ENCODE data around the gene OR4A15.

OR4A15 gene

DNA sequence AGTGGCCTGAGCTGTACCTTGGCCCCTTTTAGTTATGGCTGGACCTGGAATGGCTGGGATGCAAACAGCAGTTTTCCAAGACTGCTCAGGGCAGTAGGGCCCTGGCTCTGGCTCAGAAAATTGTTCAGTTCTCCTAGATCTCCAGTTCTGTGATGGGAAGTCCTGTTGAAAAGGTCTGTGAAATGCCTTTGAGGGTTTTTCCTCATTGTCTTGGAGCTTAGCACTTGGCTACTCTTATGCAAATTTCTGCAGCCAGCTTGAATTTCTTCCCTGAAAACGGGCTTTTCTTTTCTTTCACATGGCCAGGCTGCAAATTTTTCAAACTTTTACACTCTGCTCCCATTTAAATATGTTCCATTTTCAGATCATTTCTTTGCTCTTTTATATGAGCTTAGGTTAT, 33.2 kb downstream of the OR4A15 start:
- no peak overlapping the region for H2AFZ ChIP-seq (ENCODE audit: low read depth, low read length, severe bottlenecking)
- no peaks in the 10 kb centered on the region; the same call in 1 of the 2 replicates for H3K9me2 ChIP-seq (replicated peaks; ENCODE audit: insufficient read depth, low read length)
- no peak overlapping the region for H3K4me2 ChIP-seq (ENCODE audit: low read depth, low read length, poor library complexity, severe bottlenecking)
- no peaks in the 10 kb centered on the region for H3K27me3 ChIP-seq (ENCODE audit: low read length)
- no peak overlapping the region for H3K27ac ChIP-seq (ENCODE audit: low read depth, low read length)
- no peaks in the 10 kb centered on the region for H3K9me3 ChIP-seq (ENCODE audit: insufficient read depth, low read length)
- no peak overlapping the region for H3K4me3 ChIP-seq (ENCODE audit: insufficient read depth, low read length, poor library complexity, severe bottlenecking)
- H3K79me2 ChIP-seq (ENCODE audit: insufficient read depth, low read length), result no peaks in the 10 kb centered on the region
- H3F3A ChIP-seq (ENCODE audit: insufficient read depth), result no peaks in the 10 kb centered on the region
- H3K9ac ChIP-seq (ENCODE audit: low read length), result no peak overlapping the region
- no peaks in the 10 kb centered on the region for H3K36me3 ChIP-seq (ENCODE audit: low read length)
- H4K20me1 ChIP-seq (ENCODE audit: low read depth, low read length), result no peaks in the 10 kb centered on the region
- TF ChIP-seq EZH2phosphoT487 (conservative IDR thresholded peaks at IDR 0.05; ENCODE audit: low read length), result no peak
- TF ChIP-seq, protein P1, sequence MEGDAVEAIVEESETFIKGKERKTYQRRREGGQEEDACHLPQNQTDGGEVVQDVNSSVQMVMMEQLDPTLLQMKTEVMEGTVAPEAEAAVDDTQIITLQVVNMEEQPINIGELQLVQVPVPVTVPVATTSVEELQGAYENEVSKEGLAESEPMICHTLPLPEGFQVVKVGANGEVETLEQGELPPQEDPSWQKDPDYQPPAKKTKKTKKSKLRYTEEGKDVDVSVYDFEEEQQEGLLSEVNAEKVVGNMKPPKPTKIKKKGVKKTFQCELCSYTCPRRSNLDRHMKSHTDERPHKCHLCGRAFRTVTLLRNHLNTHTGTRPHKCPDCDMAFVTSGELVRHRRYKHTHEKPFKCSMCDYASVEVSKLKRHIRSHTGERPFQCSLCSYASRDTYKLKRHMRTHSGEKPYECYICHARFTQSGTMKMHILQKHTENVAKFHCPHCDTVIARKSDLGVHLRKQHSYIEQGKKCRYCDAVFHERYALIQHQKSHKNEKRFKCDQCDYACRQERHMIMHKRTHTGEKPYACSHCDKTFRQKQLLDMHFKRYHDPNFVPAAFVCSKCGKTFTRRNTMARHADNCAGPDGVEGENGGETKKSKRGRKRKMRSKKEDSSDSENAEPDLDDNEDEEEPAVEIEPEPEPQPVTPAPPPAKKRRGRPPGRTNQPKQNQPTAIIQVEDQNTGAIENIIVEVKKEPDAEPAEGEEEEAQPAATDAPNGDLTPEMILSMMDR (IDR thresholded peaks at IDR 0.05; ENCODE audit: insufficient read depth, low read length, poor library complexity, severe bottlenecking), result no peak

Data from SU-DHL-6 (cell line).